Transverse colon (tissue), 3 donors: ENCODE results near the gene IGIP.

ENCODE experiments used
- CTCF ChIP-seq, 5 experiments: fragments of 200-600 bp in 3 of 5; fragments of 450-650 bp in 2 of 5; sonication (generic) in 3 of 5; IDR thresholded peaks; 1 replicate in 2 of 5; 2 replicates in 3 of 5; pipeline ENCODE4 v1.5.1; 2016 to 2017; ENCODE audit warnings: antibody characterized with exemption in 5 of 5, inconsistent platforms in 3 of 5, mild to moderate bottlenecking in 2 of 5, moderate library complexity in 1 of 5
- EP300 ChIP-seq: sonication (generic); formaldehyde crosslinking; IDR thresholded peaks from one replicate; pipeline ENCODE4 v1.6.1; 2017; ENCODE audit warnings: antibody characterized with exemption, low read depth
- POLR2A ChIP-seq: fragments of 450-650 bp; IDR thresholded peaks from one replicate; pipeline ENCODE4 v1.6.1; 2016; ENCODE audit warnings: antibody characterized with exemption, mild to moderate bottlenecking, moderate library complexity

DNA sequence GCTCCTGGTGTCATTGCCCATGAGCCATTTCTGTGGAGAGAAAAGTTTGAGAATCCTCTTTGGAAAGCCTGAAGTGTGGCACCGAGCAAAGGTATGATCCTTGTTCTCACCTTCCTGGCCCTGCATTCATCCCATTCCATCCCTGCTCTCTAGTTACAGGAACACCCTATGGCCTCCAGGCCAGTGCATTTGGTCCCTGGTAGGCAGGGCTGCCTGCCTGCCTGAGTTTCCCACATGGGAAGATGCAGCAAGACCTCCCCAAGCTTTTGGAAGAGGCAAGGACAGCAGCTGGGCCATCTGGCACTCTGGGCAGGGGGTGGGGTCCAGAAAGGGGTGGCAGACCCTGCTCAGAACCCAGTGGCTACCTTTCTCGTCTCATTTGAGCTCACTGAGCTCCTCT lies 24.5 kb downstream of the IGIP start:
- TF ChIP-seq CTCF (IDR thresholded peaks at IDR 0.05) (no peak), POLR2A (no peak), EP300 (no peak)
